ENCODE data around the gene MAPK10.

GRCh38 chr4:85963231-85963630 is 396.6 kb downstream of the MAPK10 start:
- TF ChIP-seq CTCF (conservative IDR thresholded peaks at IDR 0.05; ENCODE audit: low read depth, low read length) (no peak), EZH2 (IDR thresholded peaks at IDR 0.05; ENCODE audit: low read length, unreplicated experiment) (no peak), EZH2phosphoT487 (IDR thresholded peaks at IDR 0.05; ENCODE audit: borderline replicate concordance, low read length) (no peak)

Measured in PC-3 (cell line).